HG02885 (cell line): ENCODE data around the gene SORCS3.

Source experiments
- ATAC-seq: cut with Tn5 transposase; IDR thresholded peaks from one replicate; pipeline ENCODE4 v1.9.1; 2021; ENCODE audit warnings: mild to moderate bottlenecking; ENCODE audit not compliant: unreplicated experiment, poor library complexity

The SORCS3 gene

DNA sequence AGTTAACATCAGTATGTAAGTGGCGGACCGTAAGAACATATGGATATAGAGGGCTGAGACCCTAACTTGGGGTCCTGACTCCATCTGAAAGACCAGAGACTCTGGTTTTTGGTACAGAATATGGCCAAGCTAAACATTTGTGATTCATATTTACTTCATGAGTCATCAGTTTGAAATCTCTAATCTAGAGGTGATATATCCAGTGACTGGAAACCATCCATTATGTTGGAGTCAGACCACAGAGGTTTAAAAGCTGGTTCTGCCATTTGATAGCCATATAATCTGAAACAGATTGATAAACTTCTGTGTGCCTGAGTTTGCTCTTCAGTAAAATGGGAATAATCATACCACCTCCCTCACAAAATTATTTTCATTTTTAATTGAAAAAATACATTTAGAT is 505.3 kb downstream of the SORCS3 start:
- no peak for ATAC-seq

DNA sequence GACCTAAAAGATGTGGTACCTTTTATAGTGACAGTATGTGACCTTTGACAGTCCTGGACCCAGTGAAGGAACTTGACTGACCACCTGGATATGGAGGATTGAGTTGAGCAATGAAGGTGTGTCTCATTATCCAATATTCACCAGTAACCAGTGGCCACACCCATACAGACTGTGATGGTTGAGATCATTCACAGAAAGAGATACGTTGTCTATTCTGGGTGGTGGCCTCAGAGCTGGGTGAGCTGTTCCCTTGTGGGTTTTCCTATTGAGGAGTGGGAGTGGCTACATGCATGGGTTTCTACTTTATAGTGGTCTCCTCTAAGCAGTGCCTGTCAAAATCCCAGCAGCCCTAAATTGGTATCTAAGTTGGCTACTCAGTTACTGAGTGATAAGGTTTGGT is 507.4 kb downstream of the SORCS3 start:
- ATAC-seq = no peak

DNA sequence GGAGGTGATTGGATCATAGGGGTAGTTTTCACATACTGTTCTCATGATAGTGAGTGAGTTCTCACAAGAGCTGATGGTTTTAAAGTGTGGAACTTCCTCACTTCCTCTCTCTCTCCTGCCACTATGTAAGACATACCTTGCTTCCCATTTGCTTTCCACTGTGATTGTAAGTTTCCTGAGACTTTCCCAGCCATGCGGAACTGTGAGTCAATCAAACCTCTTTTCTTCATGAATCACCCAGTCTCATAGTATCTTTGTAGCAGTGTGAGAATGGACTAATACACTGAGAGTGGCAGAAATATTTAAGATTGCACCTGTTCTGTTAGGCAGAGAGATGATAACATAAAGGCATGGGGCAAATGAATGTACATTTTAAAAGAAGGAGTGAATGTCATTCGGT is 507.8 kb downstream of the SORCS3 start:
- no peak for ATAC-seq

- no peak for ATAC-seq
Observed at GRCh38 chr10:105149371-105149891, 508.3 kb downstream of the SORCS3 start.

DNA sequence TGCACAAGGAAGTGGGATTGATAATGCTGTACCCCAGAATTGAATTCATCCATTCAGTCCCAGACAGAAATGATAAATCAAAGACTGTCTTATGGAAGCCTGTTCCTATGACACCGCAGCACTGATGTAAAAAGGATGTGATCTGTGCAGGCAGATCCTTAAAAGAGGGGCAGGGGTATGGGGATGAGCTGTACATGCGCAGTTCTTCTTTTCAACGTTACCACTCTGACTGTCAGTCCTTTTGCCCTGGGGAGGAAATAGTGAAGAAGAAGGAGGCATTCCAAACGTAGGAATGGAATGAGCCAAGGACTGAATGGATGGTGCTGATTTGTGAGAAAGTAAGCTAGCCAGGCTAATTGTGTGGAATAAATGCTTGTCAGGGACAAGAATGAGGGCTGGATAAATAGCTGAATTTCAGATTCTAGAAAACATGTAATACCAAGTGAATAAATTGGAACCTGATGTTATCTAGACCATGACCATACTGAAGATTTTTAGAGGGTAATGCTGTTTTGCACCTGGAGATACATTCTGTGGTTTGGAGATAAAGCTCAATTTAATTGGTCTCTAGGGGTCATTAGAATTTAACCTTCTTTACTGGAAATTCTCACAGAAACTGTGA is 509.3 kb downstream of the SORCS3 start:
- no peak for ATAC-seq

GRCh38 chr10:105154736-105155135 is 513.6 kb downstream of the SORCS3 start:
- ATAC-seq = no peak

- ATAC-seq = no peak
Observed at GRCh38 chr10:105159268-105159667, 518.2 kb downstream of the SORCS3 start.

GRCh38 chr10:105161149-105161548 is 520.1 kb downstream of the SORCS3 start:
- no peak for ATAC-seq

- no peak for ATAC-seq
Observed at GRCh38 chr10:105161767-105162166, 520.7 kb downstream of the SORCS3 start.

DNA sequence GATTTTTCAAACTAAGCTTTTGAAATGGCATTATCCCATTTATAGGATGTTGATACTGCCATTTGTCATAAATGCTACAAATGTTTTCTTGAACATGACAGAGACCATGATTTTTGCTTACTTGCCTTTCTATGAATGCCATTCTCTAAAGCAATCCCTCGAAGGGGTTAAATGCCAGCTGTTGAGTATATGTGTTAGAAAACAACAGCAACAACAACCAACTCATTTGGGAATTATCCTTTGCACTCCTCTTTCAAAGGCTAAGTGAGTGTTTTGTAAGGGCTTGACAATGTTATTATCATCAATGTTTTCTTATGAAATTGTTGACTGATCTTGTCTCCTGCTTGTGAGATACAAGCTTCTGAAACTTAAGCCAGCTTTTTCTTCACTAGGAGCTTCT is 529.4 kb downstream of the SORCS3 start:
- no peak for ATAC-seq

DNA sequence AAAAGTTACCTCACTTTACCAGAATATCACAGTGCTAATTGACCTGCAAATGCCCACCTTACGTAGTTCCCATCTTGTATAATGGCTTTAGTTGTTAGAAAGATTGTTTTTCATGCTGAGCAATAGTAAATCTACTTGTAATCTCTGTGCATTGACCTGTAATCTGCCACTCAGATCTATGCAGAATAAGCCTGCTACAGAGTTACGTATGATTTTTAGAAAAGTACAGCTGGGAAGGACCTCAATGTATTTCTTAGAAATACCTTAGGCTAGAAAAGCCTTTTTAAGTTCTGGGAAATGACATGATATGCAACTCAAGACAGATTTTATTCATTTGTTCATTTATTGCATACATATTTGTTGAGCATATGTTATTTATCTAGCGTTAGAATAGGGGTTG is 530.9 kb downstream of the SORCS3 start:
- ATAC-seq = no peak

- no peak for ATAC-seq
Observed at GRCh38 chr10:105181626-105182025, 540.5 kb downstream of the SORCS3 start.

DNA sequence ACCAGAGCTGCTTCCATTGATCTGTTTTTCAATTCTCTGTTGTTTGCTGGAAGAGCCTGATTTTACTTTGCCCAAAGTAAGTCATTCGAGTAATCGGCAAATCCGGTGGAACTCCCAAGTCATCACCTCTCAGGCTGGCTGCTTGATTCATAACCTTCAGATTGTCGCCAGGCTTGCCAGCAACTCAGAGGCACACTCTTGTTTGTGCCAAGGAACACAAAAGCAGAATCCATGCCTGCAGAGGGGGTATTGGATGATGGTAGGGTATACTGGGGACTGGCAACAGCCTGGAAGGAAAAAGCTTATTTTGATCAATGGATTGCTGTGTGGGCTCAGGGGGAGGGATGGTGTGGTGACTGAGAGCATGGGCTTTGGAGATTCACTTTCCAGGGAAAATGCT is 542.4 kb downstream of the SORCS3 start:
- ATAC-seq = no peak

GRCh38 chr10:105185161-105185560 is 544.1 kb downstream of the SORCS3 start:
- ATAC-seq = no peak

GRCh38 chr10:105187243-105187642 is 546.2 kb downstream of the SORCS3 start:
- no peak for ATAC-seq

DNA sequence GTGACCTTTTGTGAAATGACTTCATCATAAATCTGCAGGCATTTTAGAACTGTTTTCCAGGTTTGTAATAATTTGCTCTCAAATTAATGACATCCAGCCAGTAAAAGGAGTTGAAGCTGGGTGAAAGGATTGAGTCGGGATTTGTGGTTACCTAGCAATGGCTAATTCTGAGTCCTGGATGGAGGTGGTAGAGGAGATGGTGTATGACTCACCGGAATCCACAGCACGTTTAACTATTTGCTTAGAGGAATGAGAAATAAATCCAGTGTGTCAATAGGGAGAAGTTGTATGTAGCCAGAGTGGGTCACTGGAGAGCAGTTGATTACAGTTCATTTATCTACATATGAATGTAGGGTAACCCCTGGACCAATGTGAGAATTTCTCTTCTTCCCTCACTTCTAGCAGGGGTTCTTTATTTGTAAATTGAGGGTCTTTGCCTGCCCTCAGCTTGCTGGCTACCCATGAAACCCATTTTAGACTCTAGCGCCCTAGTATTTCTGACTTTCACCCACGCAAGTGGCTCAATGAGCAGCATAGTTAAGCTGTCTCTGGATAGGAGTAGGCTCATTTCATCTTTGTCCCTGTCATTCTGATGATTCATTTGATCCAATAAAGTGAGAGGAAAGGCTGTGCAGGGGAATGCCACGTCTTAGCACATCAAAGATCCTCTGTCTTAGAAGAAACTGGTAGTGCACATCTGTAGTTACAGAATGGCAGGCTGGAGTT is 547.8 kb downstream of the SORCS3 start:
- ATAC-seq = no peak

- ATAC-seq = no peak
Observed at GRCh38 chr10:105189463-105189800, 548.3 kb downstream of the SORCS3 start.

GRCh38 chr10:105192146-105192545 is 551.1 kb downstream of the SORCS3 start:
- no peak for ATAC-seq

GRCh38 chr10:105192861-105193260 is 551.8 kb downstream of the SORCS3 start:
- ATAC-seq = no peak

DNA sequence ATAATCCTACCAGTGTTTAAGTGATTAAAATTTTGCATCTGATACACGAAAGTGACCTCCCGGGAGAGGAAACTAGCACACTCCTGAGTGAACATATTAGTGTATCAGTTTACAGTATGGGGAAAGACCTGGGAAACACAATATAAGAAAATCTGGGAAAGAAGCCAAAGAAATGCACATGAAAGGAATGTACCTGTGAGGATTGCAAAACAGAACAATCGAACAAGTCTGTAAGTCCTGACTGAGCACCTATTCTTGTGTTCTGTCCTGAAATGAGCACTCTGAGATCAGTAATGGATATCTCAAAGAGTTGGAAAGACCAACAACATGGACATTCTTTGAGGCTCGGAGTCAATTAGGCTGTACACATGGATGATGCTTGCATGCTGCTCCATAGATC is 554.7 kb downstream of the SORCS3 start:
- no peak for ATAC-seq

- no peak for ATAC-seq
Observed at GRCh38 chr10:105197598-105198364, 556.7 kb downstream of the SORCS3 start.
